ENCODE results near the gene AOPEP.

DNA sequence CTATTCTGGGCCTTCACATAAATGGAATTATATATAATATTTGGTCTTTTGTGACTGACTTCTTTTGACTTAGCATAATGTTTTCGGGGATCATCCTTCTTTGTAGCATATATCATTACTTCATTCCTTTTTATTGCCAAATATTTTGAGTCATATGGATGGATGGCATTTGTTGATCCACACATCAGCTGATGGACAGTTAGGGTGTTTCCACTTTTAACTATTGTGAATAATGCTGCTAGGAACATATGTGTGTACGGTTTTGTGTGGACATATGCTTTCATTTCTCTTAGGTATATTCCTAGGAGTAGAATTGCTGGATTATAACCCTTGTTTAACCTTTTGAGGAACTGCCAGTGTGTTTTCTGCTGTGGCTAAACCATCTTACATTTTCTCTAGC, 341.4 kb downstream of the AOPEP start:
- no peak for TF ChIP-seq CTCF (IDR thresholded peaks at IDR 0.05)
- no peak for TF ChIP-seq POLR2A (IDR thresholded peaks at IDR 0.05)
